ENCODE results near the gene CTDSPL.
"Not testable (repeated sequence)": the region's sequence is repeated elsewhere in the genome, so short reads cannot be mapped to it uniquely, and the experiment has no call there.

CTDSPL gene

GRCh38 chr3:37970802-37971201 is 109.1 kb downstream of the CTDSPL start:
- no peak for DNase-seq

GRCh38 chr3:37971467-37971866 is 109.8 kb downstream of the CTDSPL start:
- DNase-seq = no peak

- not testable (repeated sequence) for DNase-seq
Measured at GRCh38 chr3:37972056-37972455, 110.4 kb downstream of the CTDSPL start.

- no peak for DNase-seq
Measured at GRCh38 chr3:37973246-37974054, 111.8 kb downstream of the CTDSPL start.

- peak; percentile 3 for DNase-seq
Measured at GRCh38 chr3:37974121-37975083, 112.7 kb downstream of the CTDSPL start.

- DNase-seq = no peak
Measured at GRCh38 chr3:37979541-37980461, 118.1 kb downstream of the CTDSPL start.

GRCh38 chr3:37980462-37981347 is 119.0 kb downstream of the CTDSPL start:
- no peak for DNase-seq

- DNase-seq = no peak
Measured at GRCh38 chr3:37981348-37981664, 119.6 kb downstream of the CTDSPL start.

- no peak for DNase-seq
Measured at GRCh38 chr3:37982331-37982730, 120.7 kb downstream of the CTDSPL start.

GRCh38 chr3:37984051-37984450 is 122.4 kb downstream of the CTDSPL start:
- no peak for DNase-seq

- DNase-seq = no peak
Measured at GRCh38 chr3:37984596-37984995, 122.9 kb downstream of the CTDSPL start.

- DNase-seq = no peak
Measured at GRCh38 chr3:37985637-37986320, 124.1 kb downstream of the CTDSPL start.

GRCh38 chr3:37986479-37987314 is 125.0 kb downstream of the CTDSPL start:
- DNase-seq = no peak

GRCh38 chr3:37987315-37987697 is 125.6 kb downstream of the CTDSPL start:
- no peak for DNase-seq

GRCh38 chr3:37987751-37988179 is 126.1 kb downstream of the CTDSPL start:
- no peak for DNase-seq

- not testable (repeated sequence) for DNase-seq
Measured at GRCh38 chr3:37988376-37988775, 126.7 kb downstream of the CTDSPL start.

- no peak for DNase-seq
Measured at GRCh38 chr3:37988931-37989525, 127.3 kb downstream of the CTDSPL start.

GRCh38 chr3:37989821-37990480 is 128.3 kb downstream of the CTDSPL start:
- DNase-seq = no peak

- no peak for DNase-seq
Measured at GRCh38 chr3:37990527-37990926, 128.8 kb downstream of the CTDSPL start, which contains the start of gene VILL. TSS of gene VILL (plus strand) at chr3:37990786. CDS start at chr3:37993673, 2,887 bp downstream.

Measured in NCI-H1092 (cell line).